Esophagus squamous epithelium (tissue), 5 donors: ENCODE data around the gene RUSF1. TPM values are rescaled to one million over a fixed set of nuclear protein-coding genes. Genes with fewer than 3 reads are reported as not detected.

ENCODE experiments used
- DNase-seq: peaks from one replicate; lab custom pipeline; 2025; lab: John Stamatoyannopoulos, UW
- H3K27ac ChIP-seq, 4 donors: fragments of 200-600 bp; sonication (generic); one replicate each; pipeline ENCODE4 v1.5.1; 2016 to 2019; ENCODE audit warnings: mild to moderate bottlenecking in 1 of 4
- H3K27me3 ChIP-seq, 4 donors: fragments of 200-600 bp; sonication (generic); 1 replicate in 3 of 4; 2 replicates in 1 of 4; pipeline versions ENCODE4 v1.5.1 to v1.6.0; 2017 to 2021; ENCODE audit warnings: antibody characterized with exemption in 1 of 4
- H3K36me3 ChIP-seq, 3 donors: fragments of 200-600 bp; sonication (generic); one replicate each; pipeline ENCODE4 v1.5.1; 2016 to 2019
- H3K4me1 ChIP-seq, 3 donors: fragments of 200-600 bp; sonication (generic); one replicate each; pipeline ENCODE4 v1.5.1; 2017 to 2019
- H3K4me3 ChIP-seq, 4 donors: fragments of 200-600 bp; sonication (generic); 1 replicate in 3 of 4; 2 replicates in 1 of 4; pipeline ENCODE4 v1.5.1; 2016 to 2019; ENCODE audit warnings: mild to moderate bottlenecking in 2 of 4, moderate library complexity in 1 of 4
- H3K9me3 ChIP-seq, 3 donors: fragments of 200-600 bp; sonication (generic); one replicate each; pipeline ENCODE4 v1.5.1; 2016 to 2019
- CTCF ChIP-seq, 6 experiments: fragments of 450-650 bp in 4 of 6; fragments of 200-600 bp in 2 of 6; sonication (generic) in 2 of 6; IDR thresholded peaks; one replicate each; pipeline ENCODE4 v1.5.1; 2016 to 2019; ENCODE audit warnings: antibody characterized with exemption in 6 of 6, mild to moderate bottlenecking in 4 of 6, moderate library complexity in 4 of 6
- POLR2A ChIP-seq, 4 donors: fragments of 450-650 bp; IDR thresholded peaks; one replicate each; pipeline ENCODE4 v1.6.1; 2017; ENCODE audit warnings: antibody characterized with exemption in 4 of 4, mild to moderate bottlenecking in 4 of 4, moderate library complexity in 3 of 4
- WGBS, 2 donors: methylation state at CpG; one replicate each; pipeline ENCODE4 v1.1.5; 2018; 5-methylcytosine and 5-hydroxymethylcytosine counted together
- intact Hi-C: fragments of 100-400 bp; cut with DNase I; formaldehyde crosslinking; loops from one replicate; pipeline ENCODE4 v1.15.0; 2022
- total RNA-seq, 4 donors: library from RNA; depleted of rRNA; stranded (reverse); fragments of >200 nt; gene quantifications; one replicate each; pipeline ENCODE4 v1.1.0, GENCODE V29; 2016
- donor health status: DM: yes; HTN: yes; CAD: no.

The RUSF1 gene
- total RNA-seq, 4 donors from 2014 or later, result 33.7 to 52.3 (median 39.1) TPM

- Histone ChIP-seq H3K4me1 (peaks cover 0 to 17% (median 9%) of the 10 kb centered on the region in 3 donors), H3K9me3 (no peaks in the 10 kb centered on the region), H3K36me3 (peaks cover 24 to 53% (median 32%) of the 10 kb centered on the region in 3 donors), H3K27me3 (peaks cover 0 to 3% (median 0%) of the 10 kb centered on the region in 4 donors), H3K27ac (no peak overlapping the region), H3K4me3 (no peak overlapping the region)
- no peak for TF ChIP-seq POLR2A (IDR thresholded peaks at IDR 0.05)
- TF ChIP-seq CTCF (IDR thresholded peaks at IDR 0.05), result no peak
- WGBS, 2 donors, result 75 to 80% methylated on average over 2 to 5 of the region's 5 CpGs
- DNase-seq, result no peak
- intact Hi-C loops, result no loop called here
Measured at GRCh38 chr16:31467151-31467773, 40.9 kb downstream of the RUSF1 start.

DNA sequence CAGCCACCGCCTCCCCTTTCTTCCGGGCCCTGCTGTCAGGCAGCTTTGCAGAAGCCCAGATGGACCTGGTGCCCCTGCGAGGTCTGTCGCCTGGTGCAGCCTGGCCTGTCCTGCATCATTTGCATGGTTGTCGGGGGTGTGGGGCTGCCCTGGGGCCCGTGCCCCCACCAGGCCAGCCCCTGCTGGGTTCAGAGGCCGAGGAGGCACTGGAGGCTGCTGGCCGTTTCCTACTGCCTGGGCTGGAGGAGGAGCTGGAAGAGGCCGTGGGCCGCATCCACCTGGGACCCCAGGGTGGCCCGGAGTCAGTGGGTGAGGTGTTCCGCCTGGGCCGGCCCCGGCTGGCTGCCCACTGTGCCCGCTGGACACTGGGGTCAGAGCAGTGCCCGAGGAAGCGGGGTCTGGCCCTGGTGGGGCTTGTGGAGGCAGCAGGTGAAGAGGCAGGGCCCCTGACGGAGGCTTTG is 41.8 kb downstream of the RUSF1 start:
- intact Hi-C loops, result no loop called here
- Histone ChIP-seq H3K36me3 (peaks cover 27 to 61% (median 37%) of the 10 kb centered on the region in 3 donors), H3K27ac (no peak overlapping the region), H3K27me3 (no peaks in the 10 kb centered on the region), H3K9me3 (no peaks in the 10 kb centered on the region), H3K4me3 (no peak overlapping the region), H3K4me1 (peaks cover 0 to 9% (median 6%) of the 10 kb centered on the region in 3 donors)
- TF ChIP-seq CTCF (IDR thresholded peaks at IDR 0.05) (no peak), POLR2A (IDR thresholded peaks at IDR 0.05) (no peak)
- no peak for DNase-seq
- 92 to 94% methylated on average over 2 to 3 of the region's 18 CpGs for WGBS, 2 donors

GRCh38 chr16:31465788-31466370 is 42.3 kb downstream of the RUSF1 start:
- H3K4me3 ChIP-seq, result no peak overlapping the region
- intact Hi-C loops, result no loop called here
- no peaks in the 10 kb centered on the region for H3K27me3 ChIP-seq
- no peak overlapping the region for H3K27ac ChIP-seq
- no peak for DNase-seq
- no peaks in the 10 kb centered on the region for H3K9me3 ChIP-seq
- 95% methylated on average over 10 to 18 of the region's 20 CpGs for WGBS, 2 donors
- TF ChIP-seq POLR2A (IDR thresholded peaks at IDR 0.05) (no peak), CTCF (IDR thresholded peaks at IDR 0.05) (no peak)
- H3K4me1 ChIP-seq, result peaks cover 0 to 8% (median under 1%) of the 10 kb centered on the region in 3 donors
- H3K36me3 ChIP-seq, result peaks cover 27 to 64% (median 37%) of the 10 kb centered on the region in 3 donors

- Histone ChIP-seq H3K9me3 (no peaks in the 10 kb centered on the region), H3K27me3 (no peaks in the 10 kb centered on the region), H3K4me1 (peaks cover 7 to 15% (median 8%) of the 10 kb centered on the region in 3 donors), H3K4me3 (no peak overlapping the region), H3K36me3 (peaks cover 27 to 64% (median 37%) of the 10 kb centered on the region in 3 donors), H3K27ac (no peak overlapping the region)
- DNase-seq, result no peak
- no peak for TF ChIP-seq POLR2A (IDR thresholded peaks at IDR 0.05)
- no peak for TF ChIP-seq CTCF (IDR thresholded peaks at IDR 0.05)
- 93 to 94% methylated on average over 7 to 16 of the region's 17 CpGs for WGBS, 2 donors
- intact Hi-C loops, result no loop called here
Measured at GRCh38 chr16:31464781-31465260, 43.4 kb downstream of the RUSF1 start.

DNA sequence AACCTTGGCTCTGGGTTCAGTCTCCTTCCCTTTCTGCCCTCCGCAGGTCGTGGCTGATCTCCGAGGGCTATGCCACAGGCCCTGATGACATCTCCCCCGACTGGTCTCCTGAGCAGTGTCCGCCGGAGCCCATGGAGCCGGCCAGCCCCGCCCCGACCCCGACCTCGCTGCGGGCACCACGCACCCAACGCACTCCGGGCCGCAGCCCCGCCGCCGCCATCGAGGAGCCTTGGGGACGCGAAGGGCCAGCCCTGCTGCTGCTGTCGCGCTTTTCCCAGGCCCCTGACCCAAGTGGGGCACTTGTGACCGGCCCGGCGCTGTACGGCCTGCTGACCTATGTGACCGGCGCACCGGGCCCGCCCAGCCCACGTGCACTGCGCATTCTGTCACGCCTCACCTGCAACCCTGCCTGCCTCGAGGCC is 43.8 kb downstream of the RUSF1 start:
- no peak for TF ChIP-seq CTCF (IDR thresholded peaks at IDR 0.05)
- TF ChIP-seq POLR2A (IDR thresholded peaks at IDR 0.05), result no peak

More for the DNA sequence above, 43.8 kb downstream of the RUSF1 start:
- 93 to 95% methylated on average over 2 to 12 of the region's 36 CpGs for WGBS, 2 donors
- DNase-seq, result no peak
- Histone ChIP-seq H3K36me3 (peaks cover 27 to 64% (median 37%) of the 10 kb centered on the region in 3 donors), H3K9me3 (no peaks in the 10 kb centered on the region), H3K4me1 (peaks cover 7 to 15% (median 8%) of the 10 kb centered on the region in 3 donors), H3K27ac (no peak overlapping the region), H3K4me3 (no peak overlapping the region), H3K27me3 (no peaks in the 10 kb centered on the region)
- intact Hi-C loops, result no loop called here
